ENCODE measurements around the gene RHOH. TPM values are rescaled to one million over a fixed set of nuclear protein-coding genes. Genes with fewer than 3 reads are reported as not detected.
"Not testable (repeated sequence)": the region's sequence is repeated elsewhere in the genome, so short reads cannot be mapped to it uniquely, and the experiment has no call there.

The RHOH gene
- total RNA-seq, 2 experiments from 2014 or later, result 38.2 to 83.2 TPM

- H3K4me1 ChIP-seq (ENCODE audit: insufficient read depth, low read length, poor library complexity, severe bottlenecking), result peaks cover 26% of the 10 kb centered on the region
- POLR2A ChIA-PET, result interaction anchor here (1.1 to 1.8 kb wide), 2 partner anchors 10 to 18 kb away, joined by 4 read pairs; no protein-coding TSS in a partner anchor
- no peak overlapping the region for H3K27ac ChIP-seq (ENCODE audit: low read depth, low read length, poor library complexity, severe bottlenecking)
These were observed 91.7 kb downstream of the RHOH start for GRCh38 chr4:40288566-40288965.

GRCh38 chr4:40289366-40290188 lies 92.7 kb downstream of the RHOH start:
- no TSS peak for BruUV-seq (replicated peaks)
- H3K9me3 ChIP-seq (ENCODE audit: low read length), result no peaks in the 10 kb centered on the region
- POLR2A ChIA-PET, result interaction anchor here (0.6 to 1.8 kb wide), 9 partner anchors 9 to 356 kb away, joined by 3 to 5 read pairs (median 3); no protein-coding TSS in a partner anchor
- H2AFZ ChIP-seq (ENCODE audit: low read length), result peak overlapping the region; percentile 80
- no peaks in the 10 kb centered on the region for H3K36me3 ChIP-seq (ENCODE audit: insufficient read depth, low read length)
- H3K4me3 ChIP-seq (ENCODE audit: low read depth, low read length, poor library complexity, severe bottlenecking), result no peak overlapping the region
- H3K79me2 ChIP-seq (ENCODE audit: insufficient read depth, low read depth, low read length), result no peaks in the 10 kb centered on the region
- TF ChIP-seq EZH2phosphoT487 (IDR thresholded peaks at IDR 0.05; ENCODE audit: borderline replicate concordance, low read depth, low read length), result no peak
- TF ChIP-seq, protein P1, sequence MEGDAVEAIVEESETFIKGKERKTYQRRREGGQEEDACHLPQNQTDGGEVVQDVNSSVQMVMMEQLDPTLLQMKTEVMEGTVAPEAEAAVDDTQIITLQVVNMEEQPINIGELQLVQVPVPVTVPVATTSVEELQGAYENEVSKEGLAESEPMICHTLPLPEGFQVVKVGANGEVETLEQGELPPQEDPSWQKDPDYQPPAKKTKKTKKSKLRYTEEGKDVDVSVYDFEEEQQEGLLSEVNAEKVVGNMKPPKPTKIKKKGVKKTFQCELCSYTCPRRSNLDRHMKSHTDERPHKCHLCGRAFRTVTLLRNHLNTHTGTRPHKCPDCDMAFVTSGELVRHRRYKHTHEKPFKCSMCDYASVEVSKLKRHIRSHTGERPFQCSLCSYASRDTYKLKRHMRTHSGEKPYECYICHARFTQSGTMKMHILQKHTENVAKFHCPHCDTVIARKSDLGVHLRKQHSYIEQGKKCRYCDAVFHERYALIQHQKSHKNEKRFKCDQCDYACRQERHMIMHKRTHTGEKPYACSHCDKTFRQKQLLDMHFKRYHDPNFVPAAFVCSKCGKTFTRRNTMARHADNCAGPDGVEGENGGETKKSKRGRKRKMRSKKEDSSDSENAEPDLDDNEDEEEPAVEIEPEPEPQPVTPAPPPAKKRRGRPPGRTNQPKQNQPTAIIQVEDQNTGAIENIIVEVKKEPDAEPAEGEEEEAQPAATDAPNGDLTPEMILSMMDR (conservative IDR thresholded peaks at IDR 0.05; ENCODE audit: low read length), result no peak
- H3K4me1 ChIP-seq (ENCODE audit: insufficient read depth, low read length, poor library complexity, severe bottlenecking), result peaks cover 21% of the 10 kb centered on the region
- H4K20me1 ChIP-seq (ENCODE audit: insufficient read depth, low read length), result no peaks in the 10 kb centered on the region
- CTCF ChIA-PET (ENCODE audit: unreplicated experiment), result interaction anchor here (1.1 kb wide), 1 partner anchor 15 kb away, joined by 5 read pairs; no protein-coding TSS in a partner anchor
- peak overlapping the region; percentile 37; the same call in 1 of the 2 replicates for H3K4me2 ChIP-seq (ENCODE audit: low read length)
- H3K9me2 ChIP-seq (ENCODE audit: insufficient read depth, low read length), result no peaks in the 10 kb centered on the region
- no peak for DNase-seq (ENCODE audit: low spot score)
- intact Hi-C loops (cut with micrococcal nuclease; ENCODE audit: unreplicated experiment), result no loop called here
- no peak overlapping the region for H3K27ac ChIP-seq (ENCODE audit: low read depth, low read length, poor library complexity, severe bottlenecking)

More at GRCh38 chr4:40288566-40288965, 91.7 kb downstream of the RHOH start:
- Histone ChIP-seq H3K79me2 (ENCODE audit: insufficient read depth, low read depth, low read length) (no peaks in the 10 kb centered on the region), H3K4me2 (ENCODE audit: low read length) (no peak overlapping the region), H4K20me1 (ENCODE audit: insufficient read depth, low read length) (no peaks in the 10 kb centered on the region), H3K9me3 (ENCODE audit: low read length) (no peaks in the 10 kb centered on the region), H3K4me3 (ENCODE audit: low read depth, low read length, poor library complexity, severe bottlenecking) (no peak overlapping the region), H2AFZ (ENCODE audit: low read length) (no peak overlapping the region; the same call in 1 of the 2 replicates), H3K9me2 (ENCODE audit: insufficient read depth, low read length) (no peaks in the 10 kb centered on the region), H3K36me3 (ENCODE audit: insufficient read depth, low read length) (no peaks in the 10 kb centered on the region)
- CTCF ChIA-PET (ENCODE audit: unreplicated experiment), result no interaction called here
- BruUV-seq (replicated peaks), result no TSS peak
- intact Hi-C loops (cut with micrococcal nuclease; ENCODE audit: unreplicated experiment), result no loop called here
- no peak for DNase-seq (ENCODE audit: low spot score)
- TF ChIP-seq, protein P1 (conservative IDR thresholded peaks at IDR 0.05; ENCODE audit: low read length), result no peak
- TF ChIP-seq EZH2phosphoT487 (IDR thresholded peaks at IDR 0.05; ENCODE audit: borderline replicate concordance, low read depth, low read length), result no peak

- H3K4me1 ChIP-seq (ENCODE audit: insufficient read depth, low read length, poor library complexity, severe bottlenecking), result peaks cover 21% of the 10 kb centered on the region
- H3K79me2 ChIP-seq (ENCODE audit: insufficient read depth, low read depth, low read length); H3K9me2 ChIP-seq (ENCODE audit: insufficient read depth, low read length); H3K9me3 ChIP-seq (ENCODE audit: low read length); H3K36me3 ChIP-seq (ENCODE audit: insufficient read depth, low read length); CTCF ChIA-PET (ENCODE audit: unreplicated experiment); H4K20me1 ChIP-seq (ENCODE audit: insufficient read depth, low read length); H3K27ac ChIP-seq (ENCODE audit: low read depth, low read length, poor library complexity, severe bottlenecking); H2AFZ ChIP-seq (ENCODE audit: low read length); BruUV-seq (replicated peaks); H3K4me2 ChIP-seq (ENCODE audit: low read length); intact Hi-C loops (cut with micrococcal nuclease; ENCODE audit: unreplicated experiment); DNase-seq (ENCODE audit: low spot score); H3K4me3 ChIP-seq (ENCODE audit: low read depth, low read length, poor library complexity, severe bottlenecking): not testable (repeated sequence)
- POLR2A ChIA-PET, result interaction anchor here (0.6 to 1.8 kb wide), 5 partner anchors 11 to 355 kb away, joined by 3 to 5 read pairs (median 3); no protein-coding TSS in a partner anchor
These were observed 93.9 kb downstream of the RHOH start for GRCh38 chr4:40290611-40291186.

Data from OCI-LY7 (cell line).